ENCODE data around the gene KIF2C.
"Not testable (repeated sequence)": the region's sequence is repeated elsewhere in the genome, so short reads cannot be mapped to it uniquely, and the experiment has no call there.

The KIF2C gene

GRCh38 chr1:44776730-44777068, 37.1 kb downstream of the KIF2C start:
- no peak for DNase-seq

GRCh38 chr1:44777547-44777946, 37.9 kb downstream of the KIF2C start:
- no peak for DNase-seq

- DNase-seq: no peak
Measured at GRCh38 chr1:44777969-44778635, 38.5 kb downstream of the KIF2C start.

GRCh38 chr1:44778705-44779576, 39.3 kb downstream of the KIF2C start:
- no peak for DNase-seq

- DNase-seq: no peak
Measured at GRCh38 chr1:44780583-44781121, 41.0 kb downstream of the KIF2C start.

GRCh38 chr1:44783697-44784093, 44.1 kb downstream of the KIF2C start:
- no peak for DNase-seq

GRCh38 chr1:44784094-44785028, 44.7 kb downstream of the KIF2C start:
- no peak for DNase-seq

- no peak for DNase-seq
Measured at GRCh38 chr1:44785029-44785380, 45.4 kb downstream of the KIF2C start.

- no peak for DNase-seq
Measured at GRCh38 chr1:44785501-44786137, 46.0 kb downstream of the KIF2C start.

- DNase-seq: peak; percentile 26
Measured at GRCh38 chr1:44786138-44786840, 46.7 kb downstream of the KIF2C start.

- DNase-seq: no peak
Measured at GRCh38 chr1:44786841-44787426, 47.3 kb downstream of the KIF2C start.

- DNase-seq: no peak
Measured at GRCh38 chr1:44787506-44787905, 47.9 kb downstream of the KIF2C start.

GRCh38 chr1:44788120-44788860, 48.7 kb downstream of the KIF2C start, which contains the start of gene BEST4:
BEST4 (minus strand) TSS chr1:44788170; CDS start chr1:44787705, 465 bp downstream.
- DNase-seq: no peak

GRCh38 chr1:44790968-44791801, 51.5 kb downstream of the KIF2C start:
- DNase-seq: no peak

GRCh38 chr1:44792736-44793502, 53.3 kb downstream of the KIF2C start:
- no peak for DNase-seq

- not testable (repeated sequence) for DNase-seq
Measured at GRCh38 chr1:44797886-44798285, 58.2 kb downstream of the KIF2C start.

- DNase-seq: peak; percentile 96
Measured at GRCh38 chr1:44798481-44799365, 59.1 kb downstream of the KIF2C start.
